ENCODE results near the gene BACE2.

BACE2 gene

DNA sequence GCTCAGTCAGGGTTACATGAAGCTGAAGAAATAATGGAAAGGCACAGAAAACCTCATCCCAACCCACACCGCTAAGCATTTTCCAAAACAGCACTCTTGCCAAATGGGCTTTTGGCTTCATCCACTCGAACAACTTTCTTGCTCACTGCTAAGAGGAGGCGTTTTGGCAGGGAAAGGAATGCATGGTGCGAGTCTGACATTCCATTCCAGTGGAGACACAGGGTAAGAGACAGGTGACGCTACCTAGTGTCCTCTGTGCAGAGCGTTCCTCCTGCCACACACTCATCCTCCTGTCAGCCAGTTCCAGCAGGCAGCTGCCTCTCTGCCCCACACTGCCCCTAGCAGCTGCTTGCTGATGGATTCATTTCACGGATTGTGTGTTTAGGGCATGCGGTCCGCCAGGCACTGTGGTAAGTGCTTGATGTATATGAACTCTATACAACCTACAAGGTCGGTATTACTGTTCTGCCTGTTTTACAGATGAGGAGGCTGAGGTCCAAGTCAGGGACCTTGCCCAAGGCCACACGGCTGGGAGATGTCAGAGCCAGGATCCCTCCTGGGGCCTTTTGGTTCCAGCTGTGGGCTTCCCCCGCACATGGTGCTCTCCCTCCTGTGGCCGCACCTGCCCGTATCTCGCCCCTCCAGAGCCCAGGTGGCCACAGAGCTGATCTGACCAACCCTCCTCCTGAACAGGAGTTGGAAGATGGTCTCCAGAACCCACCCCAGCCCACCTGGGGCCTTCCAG, 25.7 kb upstream of the BACE2 start:
- H3K4me3 ChIP-seq (replicated peaks; ENCODE audit: insufficient read depth, low read length), result no peak overlapping the region
- TF ChIP-seq, protein P1, sequence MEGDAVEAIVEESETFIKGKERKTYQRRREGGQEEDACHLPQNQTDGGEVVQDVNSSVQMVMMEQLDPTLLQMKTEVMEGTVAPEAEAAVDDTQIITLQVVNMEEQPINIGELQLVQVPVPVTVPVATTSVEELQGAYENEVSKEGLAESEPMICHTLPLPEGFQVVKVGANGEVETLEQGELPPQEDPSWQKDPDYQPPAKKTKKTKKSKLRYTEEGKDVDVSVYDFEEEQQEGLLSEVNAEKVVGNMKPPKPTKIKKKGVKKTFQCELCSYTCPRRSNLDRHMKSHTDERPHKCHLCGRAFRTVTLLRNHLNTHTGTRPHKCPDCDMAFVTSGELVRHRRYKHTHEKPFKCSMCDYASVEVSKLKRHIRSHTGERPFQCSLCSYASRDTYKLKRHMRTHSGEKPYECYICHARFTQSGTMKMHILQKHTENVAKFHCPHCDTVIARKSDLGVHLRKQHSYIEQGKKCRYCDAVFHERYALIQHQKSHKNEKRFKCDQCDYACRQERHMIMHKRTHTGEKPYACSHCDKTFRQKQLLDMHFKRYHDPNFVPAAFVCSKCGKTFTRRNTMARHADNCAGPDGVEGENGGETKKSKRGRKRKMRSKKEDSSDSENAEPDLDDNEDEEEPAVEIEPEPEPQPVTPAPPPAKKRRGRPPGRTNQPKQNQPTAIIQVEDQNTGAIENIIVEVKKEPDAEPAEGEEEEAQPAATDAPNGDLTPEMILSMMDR (IDR thresholded peaks at IDR 0.05; ENCODE audit: insufficient read depth, low read length), result no peak
- TF ChIP-seq, protein P2, sequence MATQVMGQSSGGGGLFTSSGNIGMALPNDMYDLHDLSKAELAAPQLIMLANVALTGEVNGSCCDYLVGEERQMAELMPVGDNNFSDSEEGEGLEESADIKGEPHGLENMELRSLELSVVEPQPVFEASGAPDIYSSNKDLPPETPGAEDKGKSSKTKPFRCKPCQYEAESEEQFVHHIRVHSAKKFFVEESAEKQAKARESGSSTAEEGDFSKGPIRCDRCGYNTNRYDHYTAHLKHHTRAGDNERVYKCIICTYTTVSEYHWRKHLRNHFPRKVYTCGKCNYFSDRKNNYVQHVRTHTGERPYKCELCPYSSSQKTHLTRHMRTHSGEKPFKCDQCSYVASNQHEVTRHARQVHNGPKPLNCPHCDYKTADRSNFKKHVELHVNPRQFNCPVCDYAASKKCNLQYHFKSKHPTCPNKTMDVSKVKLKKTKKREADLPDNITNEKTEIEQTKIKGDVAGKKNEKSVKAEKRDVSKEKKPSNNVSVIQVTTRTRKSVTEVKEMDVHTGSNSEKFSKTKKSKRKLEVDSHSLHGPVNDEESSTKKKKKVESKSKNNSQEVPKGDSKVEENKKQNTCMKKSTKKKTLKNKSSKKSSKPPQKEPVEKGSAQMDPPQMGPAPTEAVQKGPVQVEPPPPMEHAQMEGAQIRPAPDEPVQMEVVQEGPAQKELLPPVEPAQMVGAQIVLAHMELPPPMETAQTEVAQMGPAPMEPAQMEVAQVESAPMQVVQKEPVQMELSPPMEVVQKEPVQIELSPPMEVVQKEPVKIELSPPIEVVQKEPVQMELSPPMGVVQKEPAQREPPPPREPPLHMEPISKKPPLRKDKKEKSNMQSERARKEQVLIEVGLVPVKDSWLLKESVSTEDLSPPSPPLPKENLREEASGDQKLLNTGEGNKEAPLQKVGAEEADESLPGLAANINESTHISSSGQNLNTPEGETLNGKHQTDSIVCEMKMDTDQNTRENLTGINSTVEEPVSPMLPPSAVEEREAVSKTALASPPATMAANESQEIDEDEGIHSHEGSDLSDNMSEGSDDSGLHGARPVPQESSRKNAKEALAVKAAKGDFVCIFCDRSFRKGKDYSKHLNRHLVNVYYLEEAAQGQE (IDR thresholded peaks at IDR 0.05; ENCODE audit: insufficient replicate concordance, low read depth), result no peak
- TF ChIP-seq SPI1 (IDR thresholded peaks at IDR 0.05; ENCODE audit: borderline replicate concordance, low read depth) (no peak), GABPA (IDR thresholded peaks at IDR 0.05; ENCODE audit: low read depth) (no peak), POLR2AphosphoS5 (IDR thresholded peaks at IDR 0.05; ENCODE audit: low read depth) (no peak)
- no peaks in the 10 kb centered on the region for H3K27me3 ChIP-seq (ENCODE audit: insufficient read depth, poor library complexity, severe bottlenecking)
- DNase-seq (ENCODE audit: low read depth in 1 of 2, low spot score in 1 of 2), result no peak
- no peak overlapping the region for H3K27ac ChIP-seq (replicated peaks)

DNA sequence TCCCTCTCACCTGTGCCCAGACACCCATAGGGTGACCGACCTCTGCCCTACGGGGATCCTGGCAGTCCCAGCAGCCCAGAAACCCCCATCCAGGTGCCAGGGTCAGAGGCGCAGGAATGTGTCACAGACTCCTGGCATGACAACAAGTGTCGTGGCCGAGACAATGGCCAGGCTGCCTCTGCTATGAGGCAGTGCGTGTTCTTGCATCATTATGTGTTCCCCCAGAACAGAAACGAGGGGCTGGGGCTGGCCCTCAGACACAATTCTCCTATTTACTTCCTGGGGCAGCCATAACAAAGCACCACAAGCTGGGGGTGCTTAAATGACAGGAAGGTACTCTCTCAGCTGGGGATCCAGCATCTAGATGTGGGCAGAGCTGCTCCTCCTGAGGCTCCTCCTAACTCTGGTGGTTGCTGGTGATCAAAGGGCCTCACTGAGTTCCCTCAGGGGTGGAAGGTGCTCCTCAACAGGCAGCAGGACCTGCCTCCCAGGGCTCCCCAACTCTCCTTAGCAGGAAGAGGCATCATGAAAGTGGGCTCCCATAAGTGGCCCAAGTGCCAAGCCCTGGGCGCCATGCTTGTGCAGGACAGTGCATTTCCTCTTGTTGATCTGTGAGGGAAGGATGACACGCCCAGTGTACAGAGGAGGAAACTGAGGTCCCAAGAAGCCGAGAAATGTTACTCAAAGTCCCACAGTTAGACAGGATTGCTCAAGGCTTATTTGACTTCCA, 24.2 kb upstream of the BACE2 start:
- no peak for TF ChIP-seq SPI1 (IDR thresholded peaks at IDR 0.05; ENCODE audit: borderline replicate concordance, low read depth)
- TF ChIP-seq, protein P1 (IDR thresholded peaks at IDR 0.05; ENCODE audit: insufficient read depth, low read length), result no peak
- TF ChIP-seq POLR2AphosphoS5 (IDR thresholded peaks at IDR 0.05; ENCODE audit: low read depth), result no peak
- TF ChIP-seq, protein P2 (IDR thresholded peaks at IDR 0.05; ENCODE audit: insufficient replicate concordance, low read depth), result no peak
- no peak for TF ChIP-seq GABPA (IDR thresholded peaks at IDR 0.05; ENCODE audit: low read depth)
- Histone ChIP-seq H3K27ac (replicated peaks) (no peak overlapping the region), H3K4me3 (replicated peaks; ENCODE audit: insufficient read depth, low read length) (no peak overlapping the region), H3K27me3 (ENCODE audit: insufficient read depth, poor library complexity, severe bottlenecking) (no peaks in the 10 kb centered on the region)
- DNase-seq (ENCODE audit: low read depth in 1 of 2, low spot score in 1 of 2), result no peak

DNA sequence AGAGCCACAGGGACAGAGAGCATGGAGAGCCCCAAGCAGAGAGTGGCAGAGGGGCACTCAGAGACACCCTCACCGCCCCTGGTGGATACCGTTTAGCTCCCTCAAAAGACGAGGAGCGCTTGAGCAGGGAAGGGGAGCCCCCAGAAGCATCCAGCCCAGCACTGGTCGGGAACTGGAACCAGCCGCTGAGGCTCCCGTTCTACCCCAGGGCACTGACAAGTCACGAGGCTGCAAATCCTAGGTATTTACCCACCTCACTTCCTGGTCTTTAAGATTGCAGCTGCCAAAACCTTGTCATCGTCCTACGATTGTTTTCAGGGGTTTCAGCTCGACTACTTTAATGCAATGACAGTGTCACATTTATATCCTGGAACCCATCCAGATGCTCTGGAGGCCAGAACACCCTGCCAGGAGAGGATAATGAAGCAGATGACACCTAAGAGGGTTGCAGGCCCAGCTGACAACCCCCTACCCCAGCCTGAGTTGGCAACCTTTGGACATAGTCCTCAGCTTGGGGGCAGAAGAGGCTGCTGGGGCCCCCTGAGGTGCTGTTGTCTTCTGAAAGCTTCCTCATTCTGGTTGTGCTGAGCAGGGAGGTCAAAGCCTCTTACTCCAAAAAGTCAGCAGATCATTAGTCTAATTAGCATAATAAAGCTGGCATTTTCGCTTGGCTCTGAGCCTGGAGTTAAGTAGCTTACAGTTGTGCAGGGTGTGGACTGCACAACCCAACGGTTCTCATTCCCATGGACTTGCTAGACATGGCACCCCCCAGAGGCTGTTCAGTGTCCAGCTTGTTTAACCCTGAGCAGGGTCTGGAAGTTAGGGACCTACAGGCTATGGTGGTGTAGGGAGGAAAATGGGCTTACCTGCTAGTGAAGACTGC, 20.6 kb upstream of the BACE2 start:
- Histone ChIP-seq H3K27ac (replicated peaks) (no peak overlapping the region), H3K27me3 (ENCODE audit: insufficient read depth, poor library complexity, severe bottlenecking) (no peaks in the 10 kb centered on the region), H3K4me3 (replicated peaks; ENCODE audit: insufficient read depth, low read length) (no peak overlapping the region)
- TF ChIP-seq, protein P2 (IDR thresholded peaks at IDR 0.05; ENCODE audit: insufficient replicate concordance, low read depth), result no peak
- TF ChIP-seq SPI1 (IDR thresholded peaks at IDR 0.05; ENCODE audit: borderline replicate concordance, low read depth) (no peak), GABPA (IDR thresholded peaks at IDR 0.05; ENCODE audit: low read depth) (no peak), POLR2AphosphoS5 (IDR thresholded peaks at IDR 0.05; ENCODE audit: low read depth) (no peak)
- TF ChIP-seq, protein P1 (IDR thresholded peaks at IDR 0.05; ENCODE audit: insufficient read depth, low read length), result no peak
- DNase-seq (ENCODE audit: low read depth in 1 of 2, low spot score in 1 of 2), result no peak
